Measurements from ENCODE around the gene EGLN3.

Gene EGLN3

DNA sequence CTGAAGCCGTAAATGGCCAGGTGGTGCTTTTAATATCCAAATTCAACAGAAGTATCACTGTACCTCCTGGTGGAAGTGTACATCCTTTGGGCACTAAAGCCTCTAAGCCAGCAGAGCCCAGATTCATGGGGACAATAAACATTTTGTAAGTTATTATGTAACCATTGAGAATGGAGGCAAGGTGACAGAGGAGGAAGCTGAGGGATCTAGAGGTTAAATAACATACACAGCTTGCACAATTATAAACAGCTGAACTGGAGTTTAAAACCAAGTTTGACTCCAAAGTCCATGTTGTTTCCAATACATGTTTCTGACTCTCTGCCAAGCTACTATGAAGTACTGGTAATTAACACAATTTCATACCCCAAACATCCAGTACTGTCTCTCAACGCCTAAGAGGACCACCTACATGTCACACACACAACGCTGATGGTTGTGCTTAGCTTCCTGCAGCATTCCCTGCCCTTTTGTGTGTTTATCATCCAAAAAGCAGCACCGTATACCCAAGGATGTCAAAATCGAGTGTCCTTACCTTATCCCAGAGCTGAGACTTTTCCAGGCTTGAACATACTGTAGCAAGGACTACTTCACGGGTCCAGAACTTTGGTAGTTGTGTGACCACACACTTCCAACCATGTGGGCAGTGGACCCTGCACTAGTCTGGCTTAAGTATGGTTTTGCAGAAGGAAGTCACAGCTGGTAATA, 41.3 kb downstream of the EGLN3 start:
- DNase-seq, result no peak

DNA sequence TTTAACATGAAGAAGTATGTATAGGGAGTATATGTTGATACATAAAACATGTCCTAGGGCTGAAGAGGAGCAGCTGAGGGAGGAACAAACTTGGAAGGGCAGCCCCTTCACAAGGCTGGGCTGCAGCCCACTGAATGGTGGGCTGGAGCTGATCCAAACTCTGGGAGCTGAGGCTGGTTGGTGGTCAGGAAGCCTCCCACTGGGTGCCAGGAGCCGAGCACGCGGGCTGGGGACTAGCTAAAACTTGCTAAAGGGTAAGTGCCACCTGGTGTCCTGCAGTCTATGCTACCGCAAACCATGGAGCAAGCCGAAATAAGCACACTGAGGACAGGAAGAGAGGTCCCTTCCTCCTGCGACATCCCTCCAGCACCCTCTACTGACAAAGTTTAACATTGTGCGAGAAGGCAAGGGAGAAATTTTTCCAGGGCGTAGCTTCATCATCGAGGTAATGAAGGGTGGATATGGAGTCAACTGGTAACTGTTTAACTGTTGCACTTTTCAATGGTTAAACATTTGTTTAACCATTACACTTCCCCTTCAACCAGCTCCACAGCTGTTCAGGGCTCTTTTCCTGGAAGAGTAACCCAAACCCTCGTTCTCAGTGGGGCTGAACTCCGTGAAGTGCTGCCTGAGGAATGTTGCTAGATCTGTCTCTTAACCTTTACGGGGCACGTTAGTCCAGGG, 42.2 kb downstream of the EGLN3 start:
- no peak for DNase-seq

DNA sequence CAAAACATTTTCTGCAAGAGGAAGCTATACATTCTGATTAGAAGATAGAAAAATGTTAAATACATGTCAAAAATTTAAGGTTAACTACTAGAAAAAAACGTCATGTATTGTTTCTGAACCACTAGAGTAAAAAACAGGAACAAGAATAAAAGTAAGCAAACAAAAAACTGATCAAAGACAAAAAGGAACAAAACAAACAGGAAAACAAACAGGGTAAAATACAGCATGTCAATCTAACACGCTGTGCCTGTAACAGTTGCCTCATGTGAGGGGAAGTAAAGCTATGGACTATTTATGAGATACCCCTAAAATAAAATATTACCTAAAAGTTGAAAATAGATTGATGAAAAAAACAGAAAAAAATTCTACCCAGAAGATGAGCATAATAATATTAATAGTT, 43.9 kb downstream of the EGLN3 start:
- DNase-seq, result no peak

DNA sequence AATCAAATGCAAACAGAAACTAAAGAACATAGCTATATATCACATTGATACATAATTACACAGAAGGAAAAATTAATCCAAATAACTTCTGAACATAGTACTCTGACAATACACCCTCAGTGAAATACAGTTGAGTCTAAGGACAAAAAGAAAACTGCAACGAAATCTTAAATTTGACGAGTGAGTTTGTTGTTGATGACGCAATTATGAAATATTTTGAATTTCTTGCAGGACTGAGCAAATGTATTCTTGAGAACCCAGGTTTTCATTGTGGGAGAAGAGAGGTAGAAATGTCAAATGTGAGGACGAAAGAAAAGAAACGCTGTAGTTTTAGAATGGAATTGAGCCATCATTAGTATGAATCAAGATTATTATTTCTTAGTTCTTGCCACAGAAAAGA, 46.3 kb downstream of the EGLN3 start:
- no peak for DNase-seq

DNA sequence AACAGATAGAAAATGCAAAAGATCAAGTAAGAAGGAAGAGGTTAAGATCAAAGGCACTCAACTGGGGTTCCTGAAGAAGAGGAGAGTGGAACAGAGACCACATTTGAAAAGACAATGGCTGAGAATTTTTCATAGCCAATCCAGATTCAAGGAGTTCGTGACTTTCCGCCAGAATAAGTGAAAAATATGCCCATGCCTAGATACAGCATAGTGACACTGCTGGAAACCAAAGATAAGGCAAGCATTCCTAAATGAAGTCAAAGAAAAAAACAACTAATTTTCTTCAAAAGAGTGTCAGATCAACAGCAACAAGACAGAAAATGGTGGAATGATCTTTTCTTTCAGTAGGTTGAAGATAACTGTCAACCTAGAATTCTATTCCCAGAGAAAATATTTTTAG, 47.5 kb downstream of the EGLN3 start:
- DNase-seq, result no peak

DNA sequence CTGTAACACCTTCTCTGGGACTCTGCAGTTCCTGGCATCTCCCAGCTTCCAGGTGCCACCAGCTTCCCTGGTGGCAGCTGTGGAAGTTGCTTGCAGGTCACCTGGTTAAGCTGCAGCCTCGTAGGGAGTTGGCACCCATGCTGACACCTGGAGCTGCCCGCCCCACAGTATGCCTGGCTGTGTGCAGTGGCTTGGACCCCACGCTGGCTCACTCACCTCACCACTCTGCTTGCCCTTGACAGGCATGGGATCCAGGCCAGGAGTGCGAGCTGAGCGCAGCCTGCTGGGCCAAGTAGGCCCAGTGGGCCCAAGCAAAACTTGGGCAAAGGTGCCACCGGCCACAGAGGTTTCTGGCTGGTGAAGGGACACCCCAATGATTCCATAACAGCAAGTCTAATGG, 48.5 kb downstream of the EGLN3 start:
- no peak for DNase-seq

DNA sequence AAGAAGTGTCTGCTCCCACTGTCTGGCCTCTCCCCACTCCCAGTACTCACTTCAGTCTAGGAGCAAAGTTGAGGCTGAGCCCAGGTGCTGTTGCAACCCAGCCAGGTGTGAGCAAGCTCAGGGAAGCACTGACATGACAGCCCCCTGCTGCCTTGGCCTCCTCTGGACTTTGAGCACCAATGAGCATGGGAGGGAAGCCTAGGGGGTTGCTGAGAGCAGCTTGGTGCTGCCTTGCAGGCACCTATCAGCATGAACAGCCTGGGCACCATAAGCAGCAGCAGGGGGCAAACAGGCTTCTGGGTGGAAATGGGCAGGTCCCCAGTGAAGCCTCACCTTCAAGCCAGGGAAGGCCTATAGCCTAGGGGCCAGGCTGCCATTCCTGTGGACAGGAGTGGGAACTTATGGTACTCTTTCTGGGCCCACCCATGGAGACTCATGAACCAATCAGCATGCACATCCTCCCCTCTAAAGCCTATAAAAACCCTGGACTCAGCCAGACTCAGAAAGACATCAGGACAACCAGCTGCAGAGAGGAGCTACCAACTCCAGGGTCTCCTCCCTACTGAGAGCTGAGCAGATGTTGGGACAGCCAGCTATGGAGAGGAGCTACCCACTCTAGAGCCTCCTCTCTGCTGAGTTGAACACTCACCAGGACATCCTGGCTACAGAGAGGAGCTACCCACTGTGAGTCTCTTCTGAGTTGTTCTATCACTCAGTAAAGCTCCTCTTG, 49.3 kb downstream of the EGLN3 start:
- DNase-seq, result no peak

DNA sequence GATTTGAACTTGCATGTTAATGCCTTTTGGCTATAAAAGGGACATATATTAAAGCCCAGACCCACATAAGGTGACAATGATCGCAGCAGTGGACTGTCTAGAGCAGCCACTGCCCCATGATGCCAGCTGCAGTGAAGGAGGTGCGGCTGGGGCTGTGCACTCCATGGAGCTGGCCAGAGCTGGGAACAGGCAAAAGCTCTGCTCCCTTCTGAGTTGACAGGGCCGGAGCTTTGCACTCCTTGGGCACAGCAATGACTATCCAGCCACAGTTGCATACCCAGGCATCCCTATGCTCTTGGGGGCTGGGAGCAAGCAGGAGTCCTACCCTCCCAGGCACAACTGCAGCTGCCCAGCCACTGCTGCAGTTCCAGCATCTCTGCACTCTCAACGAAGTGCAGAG, 50.2 kb downstream of the EGLN3 start:
- no peak for DNase-seq

DNA sequence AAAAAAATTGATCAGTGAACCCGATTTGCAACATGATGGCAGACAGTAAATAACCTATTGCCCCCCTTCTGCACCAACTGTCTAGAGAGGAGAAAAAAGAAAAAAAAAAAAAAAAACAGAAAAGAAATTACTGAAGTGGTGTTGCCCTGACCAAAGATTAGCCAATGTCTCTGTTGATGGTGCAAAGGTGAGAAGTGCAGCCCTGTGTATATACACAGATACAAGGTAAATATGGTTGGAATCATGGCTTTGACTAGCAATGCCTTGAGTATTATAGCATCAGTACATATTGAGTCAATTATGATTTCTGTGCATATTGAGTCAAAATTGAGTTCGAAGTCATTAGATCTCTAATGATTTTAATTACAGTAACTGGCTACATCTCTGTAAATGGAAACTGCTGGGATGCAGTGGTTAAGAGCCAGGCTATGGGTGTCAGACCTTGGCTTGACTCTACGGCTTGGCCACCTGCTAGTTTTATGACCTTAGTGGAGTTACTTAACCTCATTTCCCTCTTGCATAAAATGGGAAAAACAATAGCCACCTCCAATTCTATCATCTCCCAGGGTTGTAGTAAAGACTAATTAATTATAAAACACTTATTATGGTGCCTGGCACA, 51.0 kb downstream of the EGLN3 start:
- DNase-seq, result no peak

DNA sequence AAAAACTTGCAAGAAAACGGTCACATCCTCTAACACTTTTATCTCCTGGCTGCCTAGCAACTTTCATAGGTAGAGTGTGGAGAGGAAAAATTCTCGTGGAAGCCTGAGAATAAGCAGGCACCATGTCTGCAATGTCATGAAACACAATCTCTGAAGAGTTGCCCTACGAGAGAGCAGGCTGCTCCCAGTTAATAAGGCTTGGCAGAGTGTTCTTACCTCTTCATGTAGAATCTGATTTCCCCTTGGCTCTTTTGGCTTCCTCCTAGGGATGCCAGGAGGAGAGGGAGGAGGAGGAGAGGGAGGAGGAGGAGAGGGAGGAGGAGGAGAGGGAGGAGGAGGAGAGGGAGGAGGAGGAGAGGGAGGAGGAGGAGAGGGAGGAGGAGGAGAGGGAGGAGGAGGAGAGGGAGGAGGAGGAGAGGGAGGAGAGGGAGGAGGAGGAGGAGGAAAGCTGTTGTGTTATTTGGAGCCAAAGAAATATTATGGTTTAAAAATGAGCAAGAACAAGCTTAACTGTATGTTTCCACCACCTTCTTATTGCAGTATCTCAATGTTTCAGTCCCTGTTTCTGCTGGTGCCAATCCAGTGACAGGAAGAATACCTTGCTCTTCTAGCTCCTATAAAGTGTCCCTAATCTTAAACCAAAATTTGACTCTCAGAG, 52.9 kb downstream of the EGLN3 start:
- DNase-seq, result no peak

DNA sequence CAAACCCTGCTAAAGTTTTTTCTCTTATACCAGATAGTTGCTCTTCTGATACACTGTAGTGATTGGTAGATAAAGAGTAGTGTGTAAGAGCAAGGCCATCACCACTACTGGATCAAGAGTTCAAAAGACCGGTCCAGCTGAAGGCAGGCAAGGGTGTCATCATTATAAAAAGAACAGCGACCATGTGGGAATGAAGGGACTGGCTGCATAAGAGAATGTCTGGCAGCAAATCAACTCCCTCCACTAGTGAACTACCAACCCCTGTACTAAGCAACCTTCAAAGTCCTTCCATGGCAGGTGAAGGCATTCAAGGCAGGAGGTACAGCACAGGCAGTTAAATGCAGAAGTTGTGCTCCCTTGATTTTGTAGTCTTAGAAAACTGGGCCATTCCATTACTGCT, 53.5 kb downstream of the EGLN3 start:
- no peak for DNase-seq

DNA sequence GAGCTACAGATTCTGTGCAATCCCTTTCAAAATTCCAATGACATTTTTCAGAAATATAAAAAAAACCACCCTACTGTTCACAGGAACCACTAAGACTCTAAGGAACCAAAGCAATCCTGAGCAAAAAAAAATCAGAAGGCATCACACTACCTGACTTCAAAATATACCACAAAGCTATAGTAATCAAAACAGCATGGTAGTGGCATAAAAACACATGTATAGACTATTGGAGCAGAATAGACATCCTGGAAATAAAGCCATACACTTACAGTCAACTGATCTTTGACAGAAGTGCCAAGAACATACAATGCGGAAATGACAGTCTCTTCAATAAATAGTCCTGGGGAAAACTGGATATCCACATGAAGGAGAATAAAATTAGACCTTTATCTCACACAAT, 56.5 kb downstream of the EGLN3 start:
- no peak for DNase-seq

DNA sequence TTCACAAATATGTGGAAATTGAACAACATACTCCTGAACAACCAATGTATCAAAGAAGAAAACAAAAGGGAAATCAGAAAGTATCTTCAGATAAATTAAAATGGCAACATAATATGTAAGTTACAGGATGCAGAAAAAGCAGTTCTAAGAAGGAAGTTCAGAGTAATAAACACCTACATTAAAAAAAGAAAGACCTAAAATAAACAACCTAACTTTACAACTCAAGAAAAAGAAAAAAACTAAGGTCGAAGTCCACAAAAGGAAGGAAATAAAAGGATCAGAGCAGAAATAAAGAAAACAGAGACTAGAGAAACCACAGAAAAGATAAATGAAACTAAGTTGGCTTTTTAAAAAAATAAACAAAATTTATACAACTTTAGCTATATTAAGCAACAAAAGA, 59.2 kb downstream of the EGLN3 start:
- DNase-seq, result no peak

DNA sequence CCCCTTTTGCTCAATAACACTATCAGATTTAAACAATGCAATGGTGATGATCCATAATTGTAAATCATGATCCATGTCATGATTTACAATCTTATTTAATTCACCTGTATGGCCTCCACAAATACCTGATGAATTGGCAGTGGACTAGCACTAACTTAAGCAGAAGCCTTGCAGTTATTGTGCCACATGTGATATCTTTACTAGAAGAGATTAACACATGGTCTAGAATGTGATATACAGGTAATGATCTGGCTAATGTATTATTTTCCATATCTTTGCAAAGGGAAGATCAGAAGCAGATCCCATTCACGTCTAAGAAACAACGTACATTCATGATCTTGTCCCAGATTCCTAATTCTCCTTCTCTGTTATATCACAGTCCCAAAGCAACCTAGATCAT, 66.0 kb downstream of the EGLN3 start:
- no peak for DNase-seq

DNA sequence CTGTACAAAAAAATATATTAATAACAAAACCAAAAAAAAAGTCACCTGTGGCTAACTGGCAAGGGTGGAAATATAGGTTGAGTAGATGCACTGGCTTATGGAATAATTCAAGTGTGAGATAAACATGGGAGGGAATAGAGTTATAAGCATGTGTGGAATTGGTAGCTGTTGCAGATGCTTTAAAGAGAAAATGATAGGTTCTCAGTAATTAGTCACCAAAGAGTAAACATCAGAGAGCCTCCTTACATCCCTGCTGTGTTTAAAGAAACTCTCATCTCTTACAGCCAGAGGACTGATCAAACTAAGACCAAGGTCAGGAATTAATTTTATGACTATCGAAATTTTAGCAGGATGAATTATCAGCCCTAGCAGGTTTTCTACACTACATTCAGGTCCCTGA, 70.5 kb downstream of the EGLN3 start:
- no peak for DNase-seq

DNA sequence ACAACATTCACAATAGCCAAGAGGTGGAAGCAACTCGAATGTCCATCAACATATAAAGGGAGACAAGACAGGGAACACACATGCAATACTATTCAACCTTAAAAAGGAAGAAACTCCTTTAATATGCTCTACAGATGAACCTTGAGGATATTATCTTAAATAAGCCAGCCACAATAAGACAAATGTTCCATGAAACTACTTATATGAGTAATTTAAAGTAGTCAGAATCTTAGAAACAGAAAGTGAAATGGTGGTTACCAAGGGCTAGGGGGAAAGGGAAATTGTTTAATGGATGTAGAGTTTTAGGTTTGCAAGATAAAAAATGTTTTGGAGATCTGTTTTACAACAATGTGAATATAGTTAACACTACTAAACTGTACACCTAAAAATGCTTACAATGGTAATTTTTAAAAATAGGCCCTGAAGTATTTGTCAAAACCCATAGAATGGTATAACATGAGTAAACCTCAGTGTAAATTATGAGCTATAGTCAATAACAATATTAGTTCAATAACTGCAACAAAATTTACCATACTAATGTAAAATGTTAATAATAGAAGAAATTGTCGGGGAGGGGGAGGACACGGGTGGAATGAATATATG, 71.1 kb downstream of the EGLN3 start:
- DNase-seq, result no peak

DNA sequence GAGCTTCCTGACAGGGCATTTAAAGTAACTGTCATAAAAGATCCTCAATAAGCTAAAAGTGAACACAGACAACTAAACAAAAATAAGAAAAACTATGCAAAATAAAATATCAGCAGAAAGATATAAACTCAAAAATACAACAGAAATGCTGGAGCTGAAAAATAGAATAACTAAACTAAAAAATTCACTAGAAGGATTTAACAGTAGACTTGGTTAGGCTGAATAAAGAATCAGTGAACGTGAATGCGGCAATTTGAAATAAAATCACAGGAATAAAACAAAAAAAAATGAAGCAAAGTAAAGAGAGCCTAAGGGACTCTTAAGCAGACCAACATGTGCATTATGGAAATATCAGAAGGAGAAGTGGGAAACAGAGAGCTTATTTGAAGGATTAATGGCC, 74.6 kb downstream of the EGLN3 start:
- no peak for DNase-seq

Measured in CD4-positive, alpha-beta T cell treated with Interferon alpha-2 for 1 hour (primary cell).